Measurements from ENCODE around the gene EZH2.

Gene EZH2

DNA sequence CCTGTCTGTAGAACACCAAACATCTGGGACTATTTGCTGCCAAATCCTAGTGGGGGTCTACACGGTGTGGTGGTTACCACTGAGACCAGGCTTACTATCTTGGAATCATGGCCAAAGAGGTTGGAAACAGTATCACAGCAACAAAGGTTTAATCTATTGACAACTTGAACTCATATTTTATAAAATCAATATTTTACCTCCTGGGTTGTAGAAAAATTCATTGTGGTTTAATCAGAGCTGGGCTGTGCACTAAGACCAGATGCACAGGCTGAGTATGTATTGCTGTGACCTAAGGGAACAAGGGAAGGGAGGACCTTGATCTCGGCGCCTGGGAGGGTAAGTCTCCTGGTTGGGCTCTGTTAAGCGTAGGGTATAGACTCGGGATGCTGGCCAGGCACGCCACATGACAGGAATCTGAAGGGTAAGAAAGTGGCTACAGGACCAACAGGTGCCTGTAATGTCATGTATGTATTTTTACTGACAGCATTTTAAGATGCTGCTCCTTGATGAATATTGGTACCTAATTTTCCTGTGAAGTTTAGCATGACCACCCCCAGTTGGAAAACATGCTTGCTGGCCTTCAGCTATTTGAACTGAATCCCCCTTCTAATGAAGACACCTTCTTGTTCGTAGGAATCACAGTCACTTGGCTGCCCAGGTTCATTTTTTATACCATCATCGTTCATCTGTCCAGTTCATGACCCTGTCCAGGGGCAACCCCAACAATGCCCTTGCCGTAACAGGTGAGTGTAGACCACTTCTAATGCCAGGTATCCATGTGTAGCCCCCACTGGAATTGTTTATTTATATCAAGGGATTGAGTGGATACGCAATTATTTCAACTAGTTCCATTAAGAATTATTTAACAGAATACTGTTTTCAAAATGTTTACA, 79.5 kb downstream of the EZH2 start:
- no peak for DNase-seq

- DNase-seq, result no peak
Observed at GRCh38 chr7:148803094-148803493, 81.0 kb downstream of the EZH2 start.

DNA sequence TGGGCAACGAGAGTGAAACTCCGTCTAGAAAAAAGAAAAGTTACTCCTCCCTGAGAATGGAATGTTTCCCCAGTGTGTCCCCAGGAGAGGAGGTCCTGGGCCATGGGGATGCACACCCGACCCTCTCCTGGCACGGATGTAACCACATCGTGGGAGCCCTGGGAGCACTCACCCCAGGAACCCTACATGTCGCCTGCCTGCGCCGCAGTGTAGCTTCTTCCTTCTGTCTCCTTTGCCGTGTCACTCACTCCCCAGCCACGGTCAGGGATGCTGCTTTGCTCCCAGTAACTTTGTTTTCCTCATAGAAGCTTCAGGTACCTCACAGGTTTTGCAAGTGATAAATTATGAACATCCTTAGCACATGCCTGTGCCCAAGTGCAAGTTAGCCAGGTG, 82.0 kb downstream of the EZH2 start:
- DNase-seq, result no peak

- no peak for DNase-seq
Observed at GRCh38 chr7:148800677-148801076, 83.4 kb downstream of the EZH2 start.

GRCh38 chr7:148799893-148800555, 84.1 kb downstream of the EZH2 start:
- no peak for DNase-seq

DNA sequence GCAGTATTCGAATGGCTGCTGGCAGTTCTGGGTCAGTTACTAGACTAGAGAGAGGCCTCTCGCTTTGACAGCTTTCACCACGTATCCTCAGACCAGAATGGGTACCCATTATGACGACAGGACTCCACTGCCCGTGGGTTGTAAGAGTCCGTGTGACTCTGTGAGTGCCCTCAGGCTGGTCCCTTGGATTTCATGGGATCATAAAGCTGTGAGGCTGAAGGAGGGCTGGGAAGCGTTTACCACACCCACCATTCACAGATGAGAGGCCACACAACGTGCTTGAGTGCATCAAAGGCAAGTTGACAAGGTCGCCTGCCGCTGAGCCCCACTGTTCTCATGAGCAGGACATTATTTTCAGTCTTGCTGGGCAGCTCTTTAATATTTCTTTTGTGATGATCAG, 87.2 kb downstream of the EZH2 start:
- DNase-seq, result no peak

DNA sequence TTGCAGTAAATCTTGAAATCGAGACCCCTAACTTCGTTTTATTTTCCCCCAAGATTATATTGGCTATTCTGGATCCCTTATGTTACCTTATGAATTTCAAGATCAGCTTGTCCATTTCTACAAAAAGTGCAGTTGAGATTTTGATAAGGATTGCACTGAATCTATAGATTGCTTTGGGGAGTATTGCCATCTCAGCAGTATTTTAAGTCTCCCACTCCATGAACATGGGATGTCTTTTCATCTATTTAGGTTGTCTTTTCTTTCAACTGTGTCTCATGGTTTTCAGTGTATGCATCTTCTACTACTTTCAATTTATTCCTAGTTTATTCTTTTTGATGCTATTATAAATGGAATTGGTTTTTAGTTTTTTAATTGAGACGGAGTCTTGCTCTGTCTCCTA, 89.6 kb downstream of the EZH2 start:
- DNase-seq, result no peak

GRCh38 chr7:148793590-148793989, 90.5 kb downstream of the EZH2 start:
- DNase-seq, result no peak

GRCh38 chr7:148791546-148791945, 92.5 kb downstream of the EZH2 start:
- no peak for DNase-seq

- DNase-seq, result no peak
Observed at GRCh38 chr7:148790850-148791249, 93.2 kb downstream of the EZH2 start.

DNA sequence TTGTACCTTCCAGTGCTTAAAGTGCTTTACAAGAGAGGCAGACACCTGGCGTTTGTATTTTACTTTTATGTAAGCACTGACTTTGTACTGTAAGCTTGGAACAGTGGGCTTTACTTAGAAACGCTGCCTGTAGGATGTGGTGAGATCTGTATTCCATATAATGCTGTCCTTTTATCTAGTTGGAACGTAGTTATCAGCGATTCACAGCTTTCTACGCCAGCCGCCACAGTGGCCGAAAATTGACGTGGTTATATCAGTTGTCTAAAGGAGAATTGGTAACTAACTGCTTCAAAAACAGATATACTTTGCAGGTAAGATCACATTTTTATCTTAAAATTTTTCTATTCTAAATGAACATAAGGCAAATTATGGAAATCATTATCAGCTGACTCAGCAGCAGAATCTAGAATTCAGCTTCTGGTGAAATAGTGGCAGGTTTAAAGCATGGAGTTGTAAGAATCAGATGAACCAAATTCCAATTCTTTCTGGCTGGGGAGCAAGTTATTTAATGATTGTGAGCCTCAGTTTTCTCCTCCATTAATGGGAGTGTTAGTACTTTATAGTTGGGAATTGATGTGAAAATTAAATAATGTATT, 93.9 kb downstream of the EZH2 start:
- no peak for DNase-seq

- no peak for DNase-seq
Observed at GRCh38 chr7:148789220-148789619, 94.9 kb downstream of the EZH2 start.

DNA sequence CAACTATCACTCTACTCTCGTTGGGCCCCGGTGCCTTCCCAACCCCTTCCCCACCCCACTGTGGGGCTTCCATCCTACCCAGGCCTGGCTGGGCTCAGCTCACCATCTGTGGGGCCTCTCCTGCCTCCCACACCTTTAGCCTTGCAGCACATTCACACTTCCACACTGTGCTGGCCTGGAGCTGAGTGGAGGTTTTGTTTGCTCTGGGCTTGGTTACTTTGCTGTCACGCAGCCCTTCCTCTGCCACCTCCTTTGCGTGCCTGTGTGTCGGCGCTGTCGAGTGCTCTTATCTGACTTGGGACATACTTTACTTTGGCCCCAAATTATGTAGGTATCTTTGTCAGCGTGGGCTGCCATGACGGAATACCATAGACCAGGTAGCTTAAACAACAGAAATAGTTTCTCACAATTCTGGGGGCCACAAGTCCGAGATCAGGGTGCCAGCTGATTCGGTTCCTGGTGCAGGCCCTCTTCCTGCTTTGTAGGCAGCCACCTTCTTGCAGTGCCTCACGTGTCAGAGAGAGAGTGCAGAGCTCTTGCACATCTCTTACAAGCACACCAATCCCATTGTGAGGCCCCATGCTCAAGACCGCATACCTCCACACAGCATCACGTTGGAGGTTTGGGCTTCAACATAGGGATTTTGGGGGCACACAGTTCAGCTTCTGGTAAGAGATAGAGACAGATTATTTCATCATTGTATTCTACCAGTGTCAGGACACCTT, 96.4 kb downstream of the EZH2 start:
- no peak for DNase-seq

- DNase-seq, result no peak
Observed at GRCh38 chr7:148783801-148784527, 100.1 kb downstream of the EZH2 start.

DNA sequence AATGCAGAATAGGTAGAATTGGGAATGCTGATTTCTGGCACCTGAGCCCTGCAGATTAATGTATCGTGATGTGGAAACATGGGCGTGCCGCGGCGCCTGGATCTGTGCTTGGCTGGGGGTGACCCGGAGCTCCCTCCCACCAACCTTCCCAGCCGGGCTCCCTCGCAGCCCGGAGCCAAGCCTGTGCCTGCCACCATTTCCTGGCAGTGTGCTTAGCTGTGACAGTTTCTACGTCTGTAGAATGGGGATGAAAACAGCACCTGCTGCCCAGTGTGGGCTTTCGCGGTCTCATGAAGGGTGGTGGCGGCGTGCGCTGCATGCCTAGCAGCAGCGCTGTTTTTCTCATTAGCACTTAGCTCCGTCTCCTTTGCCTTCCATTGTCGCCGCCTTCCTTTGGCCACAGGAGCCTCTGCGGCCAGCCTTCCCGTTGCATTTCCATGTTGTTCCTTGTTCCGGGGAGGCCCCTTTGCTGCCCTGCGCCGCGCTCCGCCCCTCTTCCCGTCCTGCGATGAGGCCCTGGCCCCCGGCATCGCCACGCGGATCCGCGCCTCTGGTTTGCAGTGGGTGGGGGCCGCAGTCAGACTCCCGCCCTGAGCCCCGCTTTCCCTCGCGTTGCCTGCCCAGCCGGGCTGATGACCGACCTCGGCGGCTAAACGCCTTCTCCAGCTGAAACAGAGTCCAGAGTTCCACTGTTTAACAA, 101.2 kb downstream of the EZH2 start:
- DNase-seq, result no peak

DNA sequence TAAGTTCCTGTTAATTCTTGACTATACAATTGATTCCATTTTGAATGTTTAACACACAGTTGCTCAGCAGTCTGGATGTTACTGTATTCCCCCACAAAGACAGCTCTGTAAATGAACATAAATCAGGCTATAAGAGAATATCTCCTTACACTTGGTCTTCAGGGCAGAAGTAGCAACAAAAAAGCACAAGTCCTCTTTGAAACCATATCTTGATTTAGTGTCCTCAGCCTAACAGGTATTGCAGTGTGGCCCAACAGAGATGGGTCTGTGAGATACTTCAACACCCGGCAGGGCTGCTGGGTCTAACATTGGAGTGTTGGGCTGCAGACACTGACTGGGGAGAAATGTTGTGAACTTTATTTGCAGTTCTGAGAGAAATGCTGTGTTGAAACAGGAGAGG, 109.6 kb downstream of the EZH2 start:
- DNase-seq, result no peak

DNA sequence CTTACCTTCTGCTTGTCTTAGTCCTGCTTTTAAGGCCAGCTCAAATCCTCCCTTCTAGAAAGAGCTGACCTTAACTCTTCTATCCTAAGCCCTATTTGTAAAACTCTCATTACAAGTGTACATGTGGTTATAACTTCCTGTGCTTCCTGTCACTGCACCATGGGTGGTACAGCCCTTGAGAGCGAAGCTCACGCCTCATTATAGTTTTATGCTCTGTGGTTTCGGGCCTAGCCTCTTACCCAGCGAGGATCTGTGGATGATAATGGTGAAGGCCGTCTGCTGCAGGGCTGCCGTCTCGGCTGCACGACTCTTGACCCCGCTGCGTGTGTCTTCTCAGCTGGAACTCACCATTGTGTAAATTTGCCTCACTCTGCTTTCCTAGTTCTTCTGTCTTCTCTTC, 110.8 kb downstream of the EZH2 start:
- no peak for DNase-seq

GRCh38 chr7:148772297-148773089, 111.6 kb downstream of the EZH2 start:
- no peak for DNase-seq

DNA sequence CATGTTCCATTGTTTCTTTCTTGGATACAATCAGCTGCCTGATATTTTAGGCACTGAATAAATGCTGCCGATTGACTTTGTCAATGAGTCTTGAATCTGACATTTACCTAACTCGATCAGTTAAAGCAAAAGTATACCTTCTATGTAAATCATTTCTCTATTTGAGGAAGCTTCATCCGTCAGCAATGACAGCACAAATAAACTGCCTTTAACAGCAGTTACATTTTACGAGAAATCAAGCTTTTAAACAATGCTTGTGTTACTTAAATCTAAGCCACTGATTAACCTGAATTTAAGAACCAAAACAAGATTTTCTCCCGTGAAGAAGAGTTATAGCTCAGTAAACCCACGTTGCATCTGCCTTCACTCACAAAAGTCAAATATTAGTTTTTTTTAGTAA, 114.1 kb downstream of the EZH2 start:
- DNase-seq, result no peak

- DNase-seq, result no peak
Observed at GRCh38 chr7:148763622-148764021, 120.5 kb downstream of the EZH2 start.
